ENCODE results near the gene LRRC75A.
"Not testable (repeated sequence)": the region's sequence is repeated elsewhere in the genome, so short reads cannot be mapped to it uniquely, and the experiment has no call there.

Gene LRRC75A

GRCh38 chr17:16447676-16448075 is 44.3 kb downstream of the LRRC75A start:
- DNase-seq: no peak

GRCh38 chr17:16446338-16446983 is 45.5 kb downstream of the LRRC75A start:
- DNase-seq: no peak

- no peak for DNase-seq
Observed at GRCh38 chr17:16444258-16444886, 47.6 kb downstream of the LRRC75A start.

DNA sequence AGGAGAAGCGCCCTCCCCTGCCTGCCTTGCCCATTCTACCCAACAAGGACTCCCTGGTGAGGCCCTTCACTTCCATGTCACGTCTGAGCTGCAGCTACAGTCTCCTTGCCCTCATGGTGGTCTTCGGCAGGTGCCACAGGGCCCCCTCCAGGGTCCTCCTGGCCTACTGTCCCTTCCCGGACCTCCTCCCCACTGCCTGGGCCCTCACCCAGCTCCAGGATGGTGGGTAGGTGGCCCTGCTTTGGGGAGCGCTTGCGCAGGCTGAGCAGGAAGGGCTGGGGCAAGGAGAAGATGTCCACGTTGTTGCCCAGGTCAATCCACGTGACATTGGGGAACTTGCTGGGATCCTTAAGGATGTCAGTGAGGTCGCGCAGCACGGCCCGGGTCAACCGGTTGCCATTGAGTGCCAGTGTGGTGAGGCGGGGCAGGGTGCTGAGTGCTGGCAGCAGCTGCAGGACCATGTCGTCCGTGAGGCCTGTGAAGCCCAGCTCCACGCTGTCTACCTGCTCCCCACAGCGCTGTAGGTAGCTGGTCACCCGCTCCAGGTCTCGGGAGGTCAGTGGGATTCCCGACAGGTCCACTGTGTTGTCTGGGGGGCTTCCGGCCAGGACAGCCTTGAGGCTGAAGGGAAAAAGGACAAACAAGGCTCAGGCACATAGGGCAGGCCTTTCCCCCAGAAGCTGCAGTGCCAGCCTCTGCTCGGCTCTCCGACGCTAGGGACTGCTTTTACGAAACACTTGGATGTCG is 48.3 kb downstream of the LRRC75A start:
- DNase-seq: no peak

DNA sequence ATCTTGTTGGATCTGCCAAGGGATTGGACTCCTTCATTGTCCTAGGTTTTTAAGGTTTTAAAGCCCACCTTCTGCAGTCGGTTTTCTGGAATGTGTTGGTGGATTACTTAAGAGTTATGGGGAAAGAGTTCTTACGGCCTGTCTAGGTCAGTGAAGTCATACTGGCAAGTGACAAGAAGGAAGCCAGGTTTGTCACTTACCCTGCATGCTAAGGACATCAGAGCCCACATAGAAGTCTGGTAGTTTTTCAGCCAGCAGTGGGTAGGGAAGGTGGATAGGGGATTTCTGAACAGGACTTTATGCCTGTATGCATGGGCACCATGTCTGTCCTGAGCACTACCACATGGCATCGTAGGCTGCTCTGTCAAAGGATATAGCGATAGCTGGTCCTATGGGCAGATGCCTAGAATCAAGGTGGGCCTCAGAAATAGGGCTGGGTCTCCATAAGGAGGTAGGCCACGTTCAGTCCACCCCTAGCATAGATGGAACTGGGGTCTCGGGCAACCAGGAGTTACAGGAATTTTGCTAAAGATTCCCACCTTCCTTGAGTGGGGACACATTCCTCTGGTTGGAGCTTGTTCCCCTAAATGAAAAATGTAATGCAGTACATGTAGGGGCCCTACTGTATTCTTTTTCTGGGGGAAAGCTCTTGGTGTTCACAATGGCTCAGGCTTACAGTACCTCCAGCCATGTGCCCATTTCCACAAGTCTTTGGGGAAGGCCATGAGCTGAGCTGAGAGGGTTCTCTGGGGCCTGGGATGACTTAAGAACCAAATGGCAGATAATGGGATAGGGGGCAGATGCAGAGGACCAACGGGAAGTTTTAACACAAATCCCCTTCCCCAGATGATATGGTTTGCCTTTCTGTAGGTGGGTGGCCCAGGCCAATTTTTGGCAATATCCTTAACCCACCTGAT is 49.1 kb downstream of the LRRC75A start:
- no peak for DNase-seq

DNA sequence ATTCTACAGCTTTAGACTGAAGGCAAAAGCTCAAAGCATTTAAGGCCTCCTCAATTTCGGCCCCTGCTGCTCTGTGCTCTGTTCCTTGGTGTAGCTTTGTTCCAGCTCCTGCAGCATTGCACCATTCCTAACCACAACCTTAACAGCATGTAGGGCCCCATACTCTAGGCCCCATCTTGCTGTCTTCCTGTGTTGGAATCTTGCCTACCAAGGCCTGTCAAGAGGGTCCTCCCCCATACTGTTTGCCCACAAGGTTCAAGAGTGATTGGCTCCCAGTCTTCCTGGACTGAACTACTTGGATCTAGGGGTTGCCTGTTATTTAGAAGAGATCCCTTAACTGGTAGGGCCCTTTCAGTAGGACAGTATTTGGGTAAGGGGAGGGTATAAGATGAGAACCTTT is 49.9 kb downstream of the LRRC75A start:
- DNase-seq: no peak

GRCh38 chr17:16440901-16441629 is 50.9 kb downstream of the LRRC75A start:
- DNase-seq: no peak

- not testable (repeated sequence) for DNase-seq
Observed at GRCh38 chr17:16440354-16440753, 51.6 kb downstream of the LRRC75A start.

GRCh38 chr17:16439811-16440351 is 52.1 kb downstream of the LRRC75A start:
- peak in 1 of 5 donors; percentile 74 for DNase-seq

- DNase-seq: peak in 1 of 5 donors; percentile 57
Observed at GRCh38 chr17:16439303-16439791, 52.6 kb downstream of the LRRC75A start.

- peak; percentile 89 to 98 (median 92) for DNase-seq
Observed at GRCh38 chr17:16438557-16439302, 53.3 kb downstream of the LRRC75A start.

DNA sequence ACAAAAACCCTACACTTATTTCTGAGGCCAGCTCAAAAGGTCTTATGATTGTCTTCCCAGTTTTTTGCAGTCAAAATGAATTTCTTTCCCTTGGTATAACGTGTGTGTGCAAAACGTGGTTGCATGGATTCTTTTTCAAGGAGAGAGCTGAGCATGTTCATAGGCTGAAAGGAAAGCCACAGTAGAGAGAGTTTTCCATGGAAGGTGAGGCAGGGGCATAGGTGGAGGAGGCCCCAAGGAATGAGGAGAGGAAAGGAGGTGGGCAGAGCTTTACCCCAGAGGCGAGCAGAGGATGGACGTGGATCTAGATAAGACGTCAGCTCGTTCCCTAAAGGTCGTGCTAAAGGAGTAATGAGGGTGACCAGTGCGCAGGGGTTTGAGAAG is 53.8 kb downstream of the LRRC75A start:
- DNase-seq: no peak

- no peak for DNase-seq
Observed at GRCh38 chr17:16437083-16437482, 54.9 kb downstream of the LRRC75A start.

- DNase-seq: no peak
Observed at GRCh38 chr17:16435925-16436886, 55.8 kb downstream of the LRRC75A start.

DNA sequence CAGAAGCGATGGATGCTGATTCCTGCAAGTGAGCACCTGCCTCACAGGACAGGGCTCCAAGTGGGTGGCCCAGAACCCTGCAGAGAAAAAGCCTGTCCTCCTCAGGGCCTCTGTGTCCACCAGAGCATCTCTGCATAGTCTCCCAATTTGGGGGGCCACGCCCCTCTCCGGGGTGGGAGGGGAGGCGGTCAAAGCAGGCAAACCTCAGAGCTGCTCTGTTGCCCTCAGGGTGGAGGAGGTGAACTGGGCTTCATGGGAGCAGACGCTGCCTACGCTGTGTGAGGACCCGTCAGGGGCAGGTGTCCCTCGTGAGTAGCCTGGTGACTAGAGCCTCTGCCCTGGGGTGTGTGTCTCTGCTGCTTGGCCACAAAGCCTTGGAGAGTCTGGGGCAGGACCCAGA is 57.3 kb downstream of the LRRC75A start:
- DNase-seq: no peak

DNA sequence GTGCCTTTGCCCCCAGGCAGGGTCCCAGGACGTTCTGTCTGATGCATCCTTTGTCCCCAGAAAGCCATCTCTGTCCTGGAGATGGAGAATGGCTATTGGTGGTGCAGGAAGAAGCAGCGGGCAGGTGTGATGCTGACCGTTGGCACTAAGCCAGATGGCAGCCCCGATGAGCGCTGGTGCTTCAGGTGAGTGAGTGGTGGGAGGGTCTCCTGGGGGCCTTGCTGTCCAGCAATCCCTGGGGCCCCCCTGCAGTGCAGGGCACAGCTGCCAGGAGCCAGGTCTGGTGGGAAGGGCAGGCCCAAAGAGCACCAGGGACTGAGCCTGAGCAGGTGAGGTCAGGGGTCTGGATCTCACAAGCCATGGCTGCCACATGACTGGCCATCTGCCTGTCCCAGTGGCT is 58.5 kb downstream of the LRRC75A start:
- no peak for DNase-seq

GRCh38 chr17:16432017-16432416 is 60.0 kb downstream of the LRRC75A start:
- DNase-seq: no peak

DNA sequence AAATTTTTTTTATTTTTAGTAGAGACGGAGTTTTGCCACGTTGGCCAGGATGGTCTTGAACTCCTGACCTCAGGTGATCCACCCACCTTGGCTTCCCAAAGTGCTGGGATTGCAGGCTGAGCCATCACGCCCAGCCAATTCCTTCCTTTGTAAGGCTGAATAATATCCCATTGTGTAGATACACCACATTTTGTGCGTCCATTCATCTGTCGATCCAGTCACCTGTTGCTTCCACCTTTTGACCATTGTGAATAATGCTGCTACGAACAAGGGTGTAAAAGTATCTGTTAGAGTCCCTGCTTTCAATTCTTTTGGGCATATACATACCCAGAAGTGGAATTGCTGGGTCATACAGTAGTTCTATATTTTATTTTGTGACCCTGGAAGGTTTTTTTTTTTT is 61.3 kb downstream of the LRRC75A start:
- DNase-seq: no peak

DNA sequence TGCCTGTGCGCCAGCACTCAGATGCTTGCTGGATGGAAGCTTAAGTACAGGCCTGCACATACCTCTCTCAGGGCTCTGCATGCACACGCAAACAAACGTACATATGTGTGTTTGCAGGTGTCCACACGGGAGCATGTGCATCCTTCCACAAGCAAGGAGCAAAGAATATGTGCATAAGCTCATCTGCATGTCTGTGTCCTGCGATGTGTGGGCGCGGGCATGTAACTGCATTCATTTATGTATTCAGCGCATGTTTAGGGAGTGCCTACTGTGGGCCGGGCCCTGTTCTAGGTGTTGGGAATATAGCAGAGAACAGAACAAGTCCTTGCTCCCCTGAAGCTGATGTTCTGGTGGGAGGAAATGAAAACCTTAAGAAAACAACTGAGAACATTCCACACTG is 62.9 kb downstream of the LRRC75A start:
- DNase-seq: no peak
